Measurements from ENCODE around the gene LCLAT1.

GRCh38 chr2:30649278-30649677, 202.2 kb downstream of the LCLAT1 start:
- no peak for TF ChIP-seq POLR2AphosphoS5 (IDR thresholded peaks at IDR 0.05)
- TF ChIP-seq CTCF (IDR thresholded peaks at IDR 0.05), result no peak
